Stimulated activated naive CD8-positive, alpha-beta T cell treated with anti-CD3 and anti-CD28 coated beads, Interleukin-15, Interleukin-2, amounts not matched to agents 100 ng/mL and 50 ng/mL, for 24 hours (primary cell): ENCODE results near the gene APRT.

Experiments
- H3K27ac Mint-ChIP-seq: one replicate; pipeline ENCODE4 v1.8.0; 2021; ENCODE audit warnings: mild to moderate bottlenecking, mixed read lengths
- H3K27me3 Mint-ChIP-seq: one replicate; pipeline ENCODE4 v1.8.0; 2021; ENCODE audit warnings: mixed read lengths
- H3K36me3 Mint-ChIP-seq: one replicate; pipeline ENCODE4 v1.8.0; 2021; ENCODE audit warnings: low read depth, mixed read lengths
- H3K4me1 Mint-ChIP-seq: one replicate; pipeline ENCODE4 v1.8.0; 2021; ENCODE audit warnings: low read depth, mixed read lengths
- H3K4me3 Mint-ChIP-seq: one replicate; pipeline ENCODE4 v1.8.0; 2021; ENCODE audit warnings: mild to moderate bottlenecking, mixed read lengths
- H3K9me3 Mint-ChIP-seq: one replicate; pipeline ENCODE4 v1.8.0; 2021; ENCODE audit warnings: mixed read lengths

APRT gene

GRCh38 chr16:88811769-88812512, at the start of gene APRT:
APRT (minus strand) TSS chr16:88811928; CDS start chr16:88811899, 29 bp downstream.
- H3K27me3 Mint-ChIP-seq: no peaks in the 10 kb centered on the region
- H3K4me3 Mint-ChIP-seq: peak within 1 kb of the TSS; percentile 89
- peak within 1 kb of the TSS; percentile 94 for H3K27ac Mint-ChIP-seq
- H3K36me3 Mint-ChIP-seq: peaks cover 24% of the 10 kb centered on the region
- no peaks in the 10 kb centered on the region for H3K9me3 Mint-ChIP-seq
- peaks cover 25% of the 10 kb centered on the region for H3K4me1 Mint-ChIP-seq

- Mint-ChIP-seq H3K36me3 (peaks cover 19% of the 10 kb centered on the region), H3K4me3 (no peak overlapping the region), H3K9me3 (no peaks in the 10 kb centered on the region), H3K4me1 (peaks cover 13% of the 10 kb centered on the region), H3K27me3 (no peaks in the 10 kb centered on the region), H3K27ac (no peak overlapping the region)
These were observed 49.6 kb upstream of the APRT start for GRCh38 chr16:88861359-88861758.

- Mint-ChIP-seq H3K4me3 (no peak overlapping the region), H3K27ac (no peak overlapping the region), H3K9me3 (no peaks in the 10 kb centered on the region), H3K36me3 (peaks cover 19% of the 10 kb centered on the region), H3K27me3 (no peaks in the 10 kb centered on the region), H3K4me1 (peaks cover 28% of the 10 kb centered on the region)
These were observed 47.8 kb upstream of the APRT start for GRCh38 chr16:88859381-88860091.

GRCh38 chr16:88857728-88858339, 46.1 kb upstream of the APRT start:
- Mint-ChIP-seq H3K27ac (peak overlapping the region; percentile 95), H3K36me3 (peaks cover 19% of the 10 kb centered on the region), H3K4me1 (peaks cover 31% of the 10 kb centered on the region), H3K4me3 (peak overlapping the region; percentile 95), H3K9me3 (no peaks in the 10 kb centered on the region), H3K27me3 (no peaks in the 10 kb centered on the region)

GRCh38 chr16:88856828-88857727, 45.4 kb upstream of the APRT start, which contains the start of the genes GALNS and TRAPPC2L:
GALNS (minus strand) TSS chr16:88856947; CDS start chr16:88856877, 70 bp downstream.
TRAPPC2L (plus strand) TSS chr16:88857127; CDS start chr16:88857151, 24 bp downstream.
- peaks cover 19% of the 10 kb centered on the region for H3K36me3 Mint-ChIP-seq
- peaks cover 31% of the 10 kb centered on the region for H3K4me1 Mint-ChIP-seq
- H3K27me3 Mint-ChIP-seq: no peaks in the 10 kb centered on the region
- no peaks in the 10 kb centered on the region for H3K9me3 Mint-ChIP-seq
- H3K27ac Mint-ChIP-seq: peak within 1 kb of the TSS; percentile 95
- peak within 1 kb of the TSS; percentile 95 for H3K4me3 Mint-ChIP-seq

- Mint-ChIP-seq H3K4me1 (peaks cover 31% of the 10 kb centered on the region), H3K27ac (peak overlapping the region; percentile 52), H3K36me3 (peaks cover 15% of the 10 kb centered on the region), H3K27me3 (no peaks in the 10 kb centered on the region), H3K4me3 (peak overlapping the region; percentile 95), H3K9me3 (no peaks in the 10 kb centered on the region)
These were observed 44.5 kb upstream of the APRT start for GRCh38 chr16:88856122-88856827.

GRCh38 chr16:88855736-88856121, 44.0 kb upstream of the APRT start:
- Mint-ChIP-seq H3K9me3 (no peaks in the 10 kb centered on the region), H3K36me3 (peaks cover 10% of the 10 kb centered on the region), H3K27ac (peak overlapping the region; percentile 52)

GRCh38 chr16:88855176-88855575, 43.4 kb upstream of the APRT start:
- Mint-ChIP-seq H3K27ac (peak overlapping the region; percentile 31), H3K4me1 (peaks cover 31% of the 10 kb centered on the region), H3K36me3 (peaks cover 9% of the 10 kb centered on the region), H3K4me3 (peak overlapping the region; percentile 76), H3K9me3 (no peaks in the 10 kb centered on the region), H3K27me3 (no peaks in the 10 kb centered on the region)

More at GRCh38 chr16:88855736-88856121, 44.0 kb upstream of the APRT start:
- Mint-ChIP-seq H3K27me3 (no peaks in the 10 kb centered on the region), H3K4me3 (peak overlapping the region; percentile 80), H3K4me1 (peaks cover 31% of the 10 kb centered on the region)

GRCh38 chr16:88854306-88855111, 42.8 kb upstream of the APRT start:
- Mint-ChIP-seq H3K4me1 (peaks cover 31% of the 10 kb centered on the region), H3K4me3 (peak overlapping the region; percentile 76), H3K27ac (peak overlapping the region; percentile 31), H3K36me3 (peaks cover 2% of the 10 kb centered on the region), H3K9me3 (no peaks in the 10 kb centered on the region), H3K27me3 (no peaks in the 10 kb centered on the region)

GRCh38 chr16:88853325-88853941, 41.7 kb upstream of the APRT start:
- no peaks in the 10 kb centered on the region for H3K9me3 Mint-ChIP-seq
- no peak overlapping the region for H3K4me3 Mint-ChIP-seq
- H3K4me1 Mint-ChIP-seq: peaks cover 28% of the 10 kb centered on the region
- H3K27ac Mint-ChIP-seq: no peak overlapping the region
- no peaks in the 10 kb centered on the region for H3K36me3 Mint-ChIP-seq
- no peaks in the 10 kb centered on the region for H3K27me3 Mint-ChIP-seq

GRCh38 chr16:88851616-88852015, 39.9 kb upstream of the APRT start:
- no peaks in the 10 kb centered on the region for H3K36me3 Mint-ChIP-seq
- no peaks in the 10 kb centered on the region for H3K9me3 Mint-ChIP-seq
- H3K4me3 Mint-ChIP-seq: no peak overlapping the region
- H3K27ac Mint-ChIP-seq: no peak overlapping the region
- peaks cover 18% of the 10 kb centered on the region for H3K4me1 Mint-ChIP-seq
- H3K27me3 Mint-ChIP-seq: no peaks in the 10 kb centered on the region

GRCh38 chr16:88850531-88851199, 38.9 kb upstream of the APRT start:
- no peaks in the 10 kb centered on the region for H3K9me3 Mint-ChIP-seq
- H3K4me1 Mint-ChIP-seq: peaks cover 13% of the 10 kb centered on the region
- H3K27me3 Mint-ChIP-seq: no peaks in the 10 kb centered on the region
- H3K27ac Mint-ChIP-seq: no peak overlapping the region
- H3K36me3 Mint-ChIP-seq: no peaks in the 10 kb centered on the region
- H3K4me3 Mint-ChIP-seq: no peak overlapping the region
